ENCODE data around the gene SORCS2. TPM values are rescaled to one million over a fixed set of nuclear protein-coding genes. Genes with fewer than 3 reads are reported as not detected.

The SORCS2 gene
- total and polyA plus RNA-seq, 2 of the 13 experiments (the other 11 are each of a cell fraction or from before 2014, with no cell fraction given), result 0.82 to 1.0 TPM

GRCh38 chr4:7638984-7639789, 446.8 kb downstream of the SORCS2 start (continued):
- TF ChIP-seq ZNF142 (CRISPR knock-in tag; IDR thresholded peaks at IDR 0.05), result no peak
- TF ChIP-seq ZMYM4 (CRISPR knock-in tag; IDR thresholded peaks at IDR 0.05), result peak; percentile 34; the same call in 1 of the 2 replicates
- TF ChIP-seq HMGXB4 (CRISPR knock-in tag; IDR thresholded peaks at IDR 0.05; ENCODE audit: borderline replicate concordance in 1 of 2, low read depth in 1 of 2), result no peak
- TF ChIP-seq GFI1 (CRISPR knock-in tag; IDR thresholded peaks at IDR 0.05; ENCODE audit: borderline replicate concordance), result no peak
- peak; percentile 62; the same call in 1 of the 2 replicates for TF ChIP-seq NCOA2 (CRISPR knock-in tag; IDR thresholded peaks at IDR 0.05)
- no peak for TF ChIP-seq ZBTB25 (CRISPR knock-in tag; IDR thresholded peaks at IDR 0.05)
- TF ChIP-seq EHMT2 (IDR thresholded peaks at IDR 0.05; ENCODE audit: borderline replicate concordance, low read depth, low read length), result no peak
- TF ChIP-seq BRD4 (CRISPR knock-in tag; IDR thresholded peaks at IDR 0.05), result no peak
- no peak for TF ChIP-seq SMAD9 (CRISPR knock-in tag; IDR thresholded peaks at IDR 0.05)
- no peak for TF ChIP-seq ZNF3 (CRISPR knock-in tag; IDR thresholded peaks at IDR 0.05)
- TF ChIP-seq KLF15 (CRISPR knock-in tag; IDR thresholded peaks at IDR 0.05; ENCODE audit: borderline replicate concordance), result no peak
- peak; percentile 75 to 84; a peak in 2 of 4 replicates for TF ChIP-seq EP300 (IDR thresholded peaks at IDR 0.05; ENCODE audit: low read depth in 2 of 2, low read length in 2 of 2)
- peak; percentile 28; the same call in 1 of the 2 replicates for TF ChIP-seq EP300 (CRISPR knock-in tag; IDR thresholded peaks at IDR 0.05; ENCODE audit: borderline replicate concordance)
- TF ChIP-seq PLSCR1 (CRISPR knock-in tag; IDR thresholded peaks at IDR 0.05; ENCODE audit: borderline replicate concordance), result no peak
- TF ChIP-seq PAF1 (CRISPR knock-in tag; IDR thresholded peaks at IDR 0.05), result no peak
- no peak for TF ChIP-seq CREBL2 (CRISPR knock-in tag; IDR thresholded peaks at IDR 0.05; ENCODE audit: borderline replicate concordance)
- no peak for TF ChIP-seq ONECUT2 (CRISPR knock-in tag; IDR thresholded peaks at IDR 0.05)
- no peak for TF ChIP-seq PLRG1 (conservative IDR thresholded peaks at IDR 0.05)
- no peak for TF ChIP-seq ZFP62 (CRISPR knock-in tag; IDR thresholded peaks at IDR 0.05)
- no peak for TF ChIP-seq STAT5B (CRISPR knock-in tag; IDR thresholded peaks at IDR 0.05)
